HG02588 (cell line): ENCODE data around the gene LMAN1.

Experiments
- ATAC-seq: cut with Tn5 transposase; IDR thresholded peaks from one replicate; pipeline ENCODE4 v1.9.1; 2021; ENCODE audit warnings: mild to moderate bottlenecking, moderate library complexity; ENCODE audit not compliant: unreplicated experiment

The LMAN1 gene, protein sequence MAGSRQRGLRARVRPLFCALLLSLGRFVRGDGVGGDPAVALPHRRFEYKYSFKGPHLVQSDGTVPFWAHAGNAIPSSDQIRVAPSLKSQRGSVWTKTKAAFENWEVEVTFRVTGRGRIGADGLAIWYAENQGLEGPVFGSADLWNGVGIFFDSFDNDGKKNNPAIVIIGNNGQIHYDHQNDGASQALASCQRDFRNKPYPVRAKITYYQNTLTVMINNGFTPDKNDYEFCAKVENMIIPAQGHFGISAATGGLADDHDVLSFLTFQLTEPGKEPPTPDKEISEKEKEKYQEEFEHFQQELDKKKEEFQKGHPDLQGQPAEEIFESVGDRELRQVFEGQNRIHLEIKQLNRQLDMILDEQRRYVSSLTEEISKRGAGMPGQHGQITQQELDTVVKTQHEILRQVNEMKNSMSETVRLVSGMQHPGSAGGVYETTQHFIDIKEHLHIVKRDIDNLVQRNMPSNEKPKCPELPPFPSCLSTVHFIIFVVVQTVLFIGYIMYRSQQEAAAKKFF

DNA sequence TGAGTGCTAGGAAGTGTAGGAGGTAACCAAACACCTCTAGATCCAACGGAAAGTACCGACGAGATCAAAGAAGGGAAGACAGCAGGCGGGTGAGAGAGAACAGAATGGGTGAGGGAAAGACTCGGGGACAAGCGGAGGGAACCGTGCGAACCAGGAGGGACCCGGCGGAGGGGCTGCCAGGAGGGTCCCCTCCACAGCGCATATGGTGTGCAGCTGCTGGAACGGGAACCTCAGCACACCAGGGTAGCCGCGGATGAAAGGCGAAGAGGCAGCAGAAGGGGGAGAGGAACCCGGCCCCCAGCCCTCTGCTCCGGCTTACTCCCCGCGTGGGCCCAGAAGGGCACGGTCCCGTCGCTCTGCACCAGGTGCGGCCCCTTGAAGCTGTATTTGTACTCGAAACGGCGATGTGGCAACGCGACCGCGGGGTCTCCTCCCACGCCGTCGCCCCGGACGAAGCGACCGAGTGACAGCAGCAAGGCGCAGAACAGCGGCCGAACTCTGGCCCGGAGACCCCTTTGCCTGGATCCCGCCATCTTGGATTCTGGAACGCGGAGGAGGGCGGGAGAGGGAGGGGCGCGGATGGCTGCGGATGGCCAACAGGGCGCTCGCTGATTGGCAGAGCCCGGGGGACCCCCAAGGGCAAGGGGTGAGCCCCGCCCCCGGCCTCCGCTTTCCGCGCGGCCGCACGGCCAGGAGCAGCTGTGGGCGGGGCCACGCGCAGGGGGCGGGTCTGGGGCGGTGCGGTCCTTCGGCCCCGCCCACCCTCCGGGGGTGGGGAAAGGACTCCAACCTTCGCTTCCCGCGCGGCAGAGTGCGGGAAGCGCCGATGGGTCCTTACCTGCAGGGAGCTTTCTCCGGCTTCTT lies at the start of gene LMAN1:
Gene LMAN1, minus strand, starts transcription at position 554 of the 864 bp plus-strand sequence. Its CDS starts 21 bp downstream, at position 533.
- peak; percentile 96 for ATAC-seq

DNA sequence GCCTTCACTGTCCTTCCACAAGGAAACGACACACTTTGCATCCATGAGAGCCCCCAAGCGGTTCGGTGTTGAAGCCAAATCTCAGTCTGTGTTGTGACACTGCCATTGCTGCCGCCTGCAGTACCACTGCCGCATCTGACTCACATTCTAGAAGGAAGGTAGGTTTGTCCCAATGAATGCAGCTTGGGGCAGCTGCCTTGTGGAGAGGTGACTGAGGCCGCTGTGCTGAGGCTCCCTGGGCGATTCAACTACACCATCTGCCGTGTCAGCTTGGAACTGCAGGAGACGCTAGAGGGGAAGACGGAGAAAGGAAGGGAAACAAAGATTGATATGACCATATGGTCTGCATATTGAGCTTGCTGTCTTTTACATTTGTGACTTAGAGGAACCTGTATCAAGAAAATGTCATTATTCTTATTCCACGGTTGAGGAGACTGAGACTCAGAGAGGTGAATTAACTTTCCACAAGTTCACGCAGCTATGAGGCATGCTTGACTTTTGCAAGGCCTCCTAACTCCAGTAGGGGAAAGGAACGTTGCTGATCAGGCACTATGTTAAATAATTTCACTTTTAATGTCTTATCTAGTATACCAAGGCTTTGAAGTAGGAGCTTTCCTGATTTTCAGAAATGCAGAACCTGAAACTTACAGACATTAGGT lies 43.5 kb upstream of the LMAN1 start:
- peak; percentile 93 for ATAC-seq

DNA sequence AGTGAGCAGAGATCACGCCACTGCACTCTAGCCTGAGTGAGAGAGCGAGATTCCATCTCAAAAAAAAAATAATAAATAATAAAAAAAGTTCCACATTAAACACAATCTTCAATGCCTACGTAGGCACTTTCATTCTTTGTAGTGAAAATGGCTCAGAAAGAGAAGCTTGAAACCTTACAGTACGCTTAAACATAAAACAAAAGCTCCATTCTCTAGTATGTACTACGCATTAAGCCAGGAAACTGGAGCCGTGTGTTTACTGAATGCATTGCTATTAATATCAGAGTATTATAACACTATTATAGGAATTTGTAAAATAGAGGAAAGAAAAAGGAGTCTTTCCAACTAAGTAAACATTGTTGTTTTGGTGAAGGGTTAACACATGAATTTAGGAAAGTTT lies 41.3 kb upstream of the LMAN1 start:
- no peak for ATAC-seq

DNA sequence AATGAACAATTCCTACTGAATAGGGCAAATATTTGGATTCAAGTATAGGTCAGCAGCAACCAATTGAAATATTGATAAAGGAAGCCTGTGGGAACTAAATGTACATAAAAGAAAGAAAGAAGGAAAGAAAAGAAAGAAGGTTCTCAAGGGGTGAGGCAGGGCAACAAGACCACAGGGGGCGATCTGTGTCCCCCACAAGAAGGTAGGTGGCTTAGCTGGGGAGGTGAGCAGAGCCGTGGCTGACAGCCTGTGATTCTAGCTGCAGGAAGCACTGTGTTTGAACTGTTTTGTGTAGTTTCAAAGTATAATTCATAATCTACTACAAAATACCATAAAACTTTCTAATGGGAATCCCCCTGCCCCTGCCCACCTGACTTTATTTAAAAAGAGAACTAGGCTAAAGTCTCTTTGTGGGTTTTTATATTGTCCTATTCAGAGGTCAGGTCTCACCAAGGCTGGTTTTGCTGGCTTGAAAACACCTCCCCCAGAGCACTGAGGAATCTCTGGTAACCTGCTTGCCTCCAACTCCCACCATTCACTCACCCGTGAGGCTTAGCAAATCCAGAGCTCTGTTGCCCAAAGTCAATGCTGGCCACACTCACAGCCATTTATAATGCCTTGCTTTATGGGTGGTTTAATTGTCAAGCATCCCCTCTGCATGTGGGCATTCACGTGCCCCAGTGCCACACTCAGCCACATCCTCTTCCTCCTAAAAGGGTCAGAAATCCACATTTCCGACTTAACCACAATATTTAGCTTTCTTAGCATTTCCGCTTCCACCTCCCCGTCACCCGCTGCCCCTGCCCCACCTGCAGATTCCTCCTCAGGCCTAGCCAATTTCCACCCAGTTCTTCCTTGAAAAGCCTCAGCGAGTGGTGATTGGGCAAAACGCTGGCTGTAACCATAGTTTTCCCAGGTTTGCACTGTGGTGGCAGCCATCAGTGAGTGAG lies 36.4 kb upstream of the LMAN1 start:
- no peak for ATAC-seq

DNA sequence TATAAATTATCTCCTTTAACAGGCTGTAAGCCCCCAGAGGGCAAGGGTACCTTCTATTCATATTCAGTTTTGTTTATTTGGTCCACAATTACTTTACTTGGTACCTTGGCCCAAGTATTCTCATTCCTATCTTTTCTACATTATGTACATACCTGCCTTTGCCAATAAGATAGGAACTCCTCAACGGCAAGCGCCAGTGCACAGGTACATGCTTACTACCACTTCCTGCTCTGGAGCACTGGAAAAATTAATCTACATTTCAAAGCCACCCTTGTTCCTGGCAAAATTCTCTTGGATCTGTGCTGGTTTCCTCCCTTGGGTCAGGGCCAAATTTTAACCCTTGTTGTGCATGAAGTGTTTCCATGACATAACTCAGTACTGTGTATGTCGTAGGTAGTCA lies 34.3 kb upstream of the LMAN1 start:
- no peak for ATAC-seq

DNA sequence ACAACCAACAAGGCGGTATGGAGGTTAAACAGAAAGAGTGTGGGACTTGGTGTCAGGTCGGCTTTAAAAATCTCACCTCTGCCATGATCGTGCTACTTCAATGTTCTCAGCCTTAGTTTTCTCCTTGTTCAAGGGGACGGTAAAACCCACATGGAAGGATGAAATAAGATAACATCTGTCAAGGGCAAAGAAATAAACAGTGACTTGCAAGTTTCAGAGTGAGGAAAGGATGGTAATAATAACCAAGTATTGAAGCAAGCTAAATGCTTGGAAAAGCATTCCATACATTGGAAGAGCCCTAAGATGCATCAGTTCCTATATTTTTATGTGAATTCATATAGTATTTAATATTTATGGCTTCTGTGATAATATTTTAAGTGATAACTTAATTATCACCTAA lies 29.8 kb upstream of the LMAN1 start:
- ATAC-seq, result no peak

DNA sequence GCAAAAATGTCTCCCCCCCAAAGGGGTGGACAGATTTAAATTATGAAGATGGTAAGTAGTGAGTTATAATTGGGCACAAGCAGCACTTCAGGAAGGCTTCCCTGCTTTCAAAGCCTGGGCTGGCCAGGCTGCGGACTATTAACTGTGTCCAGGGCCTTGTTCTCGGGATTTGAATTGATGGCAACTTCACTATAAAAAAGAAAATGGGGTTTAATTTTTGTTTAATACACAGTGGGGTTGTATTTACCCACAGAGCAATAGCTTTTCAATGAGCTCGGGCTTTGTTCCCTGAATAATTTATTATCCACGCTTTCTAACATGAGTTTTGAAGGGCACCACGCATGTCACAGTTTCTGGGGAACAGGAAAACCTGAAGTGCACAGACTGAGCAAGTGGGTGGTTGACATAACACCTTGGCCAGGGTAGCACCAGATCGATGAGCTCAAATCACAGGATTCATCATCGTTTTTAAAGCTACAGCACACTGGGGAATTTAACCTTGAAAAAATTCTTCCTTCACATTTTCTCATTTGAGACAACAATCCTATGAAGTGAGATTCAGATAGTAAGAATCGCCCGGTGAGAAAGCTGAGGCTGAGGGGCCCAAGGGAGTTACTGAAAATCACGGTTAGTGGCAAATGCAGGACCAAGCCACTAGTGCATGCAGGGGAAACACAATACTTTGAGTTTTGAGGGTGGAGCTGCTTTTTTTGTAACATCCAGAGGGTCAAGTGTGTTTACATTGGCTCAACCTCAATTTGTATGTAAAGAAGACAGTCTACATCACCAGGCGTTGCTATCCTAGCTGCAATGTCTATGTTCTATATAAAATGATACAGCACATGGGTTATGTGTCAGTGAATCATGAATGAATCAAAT lies 28.9 kb upstream of the LMAN1 start:
- no peak for ATAC-seq

DNA sequence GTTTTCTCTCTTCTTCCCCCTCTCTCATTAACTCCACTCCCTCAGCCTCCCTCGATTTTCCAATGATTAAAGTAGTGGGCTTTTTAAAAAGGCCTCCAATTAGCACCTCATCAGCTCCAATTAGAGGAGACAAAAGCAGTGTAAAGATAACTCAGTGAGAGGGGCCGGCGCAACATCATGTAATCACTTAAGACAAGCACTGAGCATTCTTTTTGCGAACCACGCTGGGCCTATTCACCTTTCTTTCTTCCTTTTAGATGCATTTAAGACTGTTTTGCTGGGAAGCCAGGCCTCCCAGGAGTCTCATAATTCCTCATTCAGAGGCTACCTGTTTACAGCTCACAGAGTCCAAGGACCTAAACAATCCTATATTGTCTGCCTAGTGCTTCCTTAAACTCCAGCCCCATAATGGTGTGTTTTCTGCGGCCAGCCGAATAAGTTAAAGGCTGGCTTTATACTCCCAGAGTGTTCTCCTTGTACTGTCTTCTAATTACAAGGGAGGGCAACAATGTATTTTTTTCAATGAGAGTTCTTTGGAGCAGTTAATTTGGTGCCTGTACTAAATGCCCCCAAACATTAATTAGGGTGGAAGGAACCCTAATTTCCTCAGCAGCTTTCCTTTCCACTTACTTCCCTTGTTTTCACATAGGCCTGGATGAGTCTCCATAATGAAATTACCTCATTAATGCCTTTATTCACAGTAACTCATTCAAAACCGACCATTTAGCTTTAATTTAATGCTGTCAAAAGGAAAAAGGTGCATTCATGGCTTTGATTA lies 28.0 kb upstream of the LMAN1 start:
- no peak for ATAC-seq

DNA sequence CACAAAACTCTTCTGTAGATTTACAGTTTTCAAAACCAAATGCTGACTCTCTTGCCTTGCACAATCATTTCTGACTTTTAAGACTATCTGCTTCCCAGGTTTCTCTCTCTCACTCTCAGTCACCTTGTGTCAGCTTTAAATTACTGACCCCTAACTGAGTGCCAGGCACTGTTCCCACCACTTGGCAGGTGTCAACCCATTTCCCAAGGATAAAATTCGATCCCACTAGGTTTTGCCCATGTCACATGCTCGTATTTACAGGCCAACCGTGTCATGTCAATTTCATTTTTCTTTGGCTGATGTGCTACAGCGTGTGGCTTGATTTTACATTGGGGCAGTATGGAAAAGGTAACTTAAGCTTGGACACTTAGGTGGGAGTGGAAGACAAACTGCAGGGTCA lies 26.1 kb upstream of the LMAN1 start:
- no peak for ATAC-seq

DNA sequence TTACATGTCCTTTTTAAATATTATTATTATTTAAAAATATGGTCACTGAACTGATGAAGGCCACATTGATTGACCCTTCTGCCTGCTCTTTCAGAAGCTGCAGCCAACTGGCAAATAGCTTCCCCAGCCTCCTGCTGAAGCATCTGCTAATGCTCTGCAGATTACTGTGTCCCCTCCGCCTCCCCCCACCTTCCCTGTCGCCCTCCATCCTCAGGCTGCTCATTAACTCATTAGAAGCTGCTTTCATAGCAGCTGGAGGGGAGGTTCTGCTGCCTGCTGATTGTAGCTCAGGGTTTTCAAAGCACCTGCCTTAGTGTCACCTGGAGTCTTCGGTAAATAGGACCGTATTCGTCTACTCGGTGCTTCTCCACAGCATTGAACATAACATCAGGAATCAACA lies 24.8 kb upstream of the LMAN1 start:
- ATAC-seq, result no peak

DNA sequence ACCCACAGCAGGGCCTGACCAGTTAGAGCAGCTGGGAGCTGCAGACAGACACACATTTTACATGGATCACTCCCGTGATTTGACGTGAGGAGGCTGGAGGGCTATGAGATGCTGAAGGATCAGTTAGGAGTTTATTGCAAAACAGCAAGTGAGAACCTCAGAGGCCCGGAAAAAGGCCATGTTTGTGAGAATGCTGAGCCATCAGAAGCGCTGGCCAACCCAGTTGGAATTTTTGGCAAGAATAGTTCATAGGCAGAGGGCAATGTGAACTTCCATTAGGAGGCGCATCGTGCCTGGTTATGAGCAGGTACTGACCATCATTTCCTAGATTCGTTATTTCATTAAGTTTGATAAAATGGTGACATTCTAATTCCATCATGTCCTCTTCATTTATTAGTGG lies 23.3 kb upstream of the LMAN1 start:
- no peak for ATAC-seq

DNA sequence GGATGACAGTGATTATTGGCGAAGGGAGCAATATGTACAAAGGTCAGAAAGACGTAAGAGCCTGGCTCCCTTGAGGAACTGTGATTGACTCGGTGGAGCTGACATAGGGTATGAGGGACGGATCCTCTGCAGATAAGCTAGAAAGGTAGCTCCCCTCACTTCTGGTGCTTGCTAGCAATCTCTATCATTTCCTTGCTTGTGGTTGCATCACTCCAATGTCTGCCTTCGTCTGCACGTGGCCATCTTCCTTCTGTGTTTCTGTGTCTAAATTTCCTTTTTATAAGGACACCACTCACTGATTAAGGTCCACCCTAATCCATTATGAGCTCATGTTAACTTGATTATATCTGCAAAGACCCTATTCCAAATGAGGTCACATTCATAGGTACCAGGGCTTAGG lies 22.9 kb upstream of the LMAN1 start:
- no peak for ATAC-seq

DNA sequence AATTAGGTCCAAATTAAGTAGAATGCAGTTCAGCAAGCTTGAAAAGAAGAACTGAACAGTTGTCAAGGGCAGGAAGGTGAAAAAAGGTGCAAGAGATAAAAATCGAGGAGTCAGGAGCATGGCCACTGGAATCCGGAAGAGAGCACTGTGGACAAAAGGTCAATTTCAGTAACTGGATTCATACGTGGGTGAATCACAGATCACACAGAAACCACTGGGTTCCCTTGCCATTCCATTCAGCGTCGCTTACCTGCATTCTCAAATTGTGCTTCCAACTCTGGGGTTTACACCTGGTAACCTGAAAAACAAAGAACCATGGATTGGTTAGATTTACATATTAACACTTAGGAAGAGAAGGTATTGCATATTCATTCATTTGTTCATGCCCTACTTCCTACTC lies 21.6 kb upstream of the LMAN1 start:
- no peak for ATAC-seq

DNA sequence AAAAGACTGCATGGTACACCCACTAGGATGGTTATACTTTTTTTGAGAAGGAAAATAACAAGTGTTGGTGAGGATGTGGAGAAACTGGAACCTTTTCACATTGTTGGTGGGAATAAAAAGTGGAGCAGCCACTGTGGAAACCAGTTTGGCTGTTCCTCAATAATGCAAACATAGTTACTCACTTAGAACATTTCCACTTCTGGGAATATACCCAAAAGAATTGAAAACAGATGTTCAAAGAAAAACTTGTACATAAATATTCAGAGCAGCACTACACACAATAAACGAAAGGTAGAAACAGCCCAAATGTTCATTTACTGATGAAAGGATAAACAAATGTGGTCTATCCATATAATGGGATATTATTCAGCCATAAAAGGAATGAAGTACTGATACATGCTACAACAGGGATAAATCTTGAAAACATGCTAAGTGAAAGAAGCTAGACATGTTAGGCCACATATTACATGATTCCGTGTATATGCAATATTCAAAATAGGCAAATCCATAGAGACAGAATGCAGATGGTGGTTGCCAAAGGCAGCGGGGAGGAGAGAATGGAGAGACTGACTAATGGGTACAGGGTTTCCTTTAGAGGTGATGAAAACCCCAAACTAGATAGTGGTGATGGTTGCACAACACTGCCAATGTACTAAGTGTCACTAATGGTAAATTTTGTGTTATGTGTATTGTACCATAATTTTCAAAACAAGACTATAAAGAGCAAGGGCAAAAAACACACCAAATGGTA lies 20.9 kb upstream of the LMAN1 start:
- ATAC-seq, result no peak

DNA sequence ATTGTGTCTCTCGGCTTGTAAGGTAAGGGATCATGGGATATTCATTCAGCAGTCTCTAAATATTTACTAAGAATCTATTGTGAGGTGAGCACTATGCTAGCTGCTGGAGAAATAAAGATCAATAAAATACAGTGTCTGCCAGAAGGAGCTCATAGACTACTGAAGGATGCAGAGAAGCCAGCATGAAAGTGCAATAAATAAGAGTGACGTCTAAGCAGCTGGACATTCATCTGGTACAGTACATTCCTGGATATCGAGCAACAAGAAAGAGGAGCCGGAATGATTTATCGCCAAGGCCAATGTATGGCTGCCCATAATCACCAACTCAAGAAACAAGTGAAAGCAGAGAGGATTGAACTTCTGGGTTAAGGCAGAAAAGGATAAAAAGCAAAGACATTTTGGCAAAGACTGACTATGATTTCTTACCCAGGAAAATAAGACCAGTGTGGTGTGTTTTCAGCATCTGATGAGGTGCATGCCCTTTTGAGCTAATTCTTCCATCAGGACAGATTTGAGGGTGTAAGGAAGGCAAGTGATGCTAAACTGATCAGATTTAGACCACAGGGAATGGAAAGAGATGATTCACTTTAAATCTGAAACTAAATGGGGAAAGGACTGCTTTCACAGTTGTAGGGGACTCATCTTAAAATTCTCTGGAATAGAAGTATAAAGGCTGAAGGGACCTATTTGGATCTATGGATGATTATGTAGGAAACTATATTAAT lies 18.7 kb upstream of the LMAN1 start:
- ATAC-seq, result no peak

DNA sequence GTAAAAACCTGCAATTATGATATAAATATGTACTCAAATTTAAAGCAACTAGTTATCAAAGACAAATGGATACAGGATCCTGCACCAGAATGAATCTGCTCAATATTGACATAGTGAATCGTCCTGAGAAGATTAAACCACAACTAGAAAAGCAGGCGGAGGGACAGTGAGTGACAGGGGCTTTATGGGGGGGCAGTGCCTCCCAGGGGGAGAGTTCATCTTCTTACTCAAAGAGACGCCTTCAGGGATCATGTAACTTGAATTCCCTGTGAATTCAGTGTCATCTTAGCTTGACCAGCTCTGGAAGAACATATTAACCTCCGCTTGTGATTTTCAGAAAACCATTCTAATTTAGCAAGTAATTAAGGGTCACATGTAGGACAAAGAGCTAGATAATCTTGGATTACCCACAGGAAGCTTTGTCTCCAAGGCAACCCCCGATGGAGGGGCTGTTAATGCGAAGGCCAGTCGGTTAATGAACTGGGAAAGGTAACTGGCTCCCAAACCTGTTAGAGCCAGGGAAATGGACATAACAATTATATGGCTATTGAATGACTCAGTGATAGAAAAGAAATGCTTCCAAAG lies 17.4 kb upstream of the LMAN1 start:
- no peak for ATAC-seq

DNA sequence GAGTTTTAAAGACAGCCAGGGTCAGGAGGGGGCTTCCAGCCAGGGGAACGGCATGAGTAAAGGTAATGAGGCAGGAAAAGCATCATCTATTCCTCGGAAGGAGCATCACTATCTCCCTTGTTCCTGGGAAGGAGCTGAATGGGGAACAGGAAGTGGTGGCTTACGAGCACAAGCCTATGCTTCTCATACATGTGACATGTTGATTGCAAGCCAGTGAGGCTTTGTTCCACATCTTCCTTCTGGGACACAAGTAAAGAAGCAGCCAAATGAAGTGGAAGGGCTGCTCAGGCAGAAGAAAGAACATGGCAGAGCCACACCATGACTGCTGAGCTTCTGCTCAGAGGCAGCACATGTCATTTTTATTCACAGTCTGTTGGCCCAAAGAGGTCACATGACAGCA lies 15.1 kb upstream of the LMAN1 start:
- ATAC-seq, result no peak
